DOHH2 (cell line): ENCODE data around the gene NXNL2.

Experiments
- EZH2phosphoT487 ChIP-seq: fragments of 200-600 bp; sonication (generic); IDR thresholded peaks from 2 replicates; pipeline ENCODE4 v1.6.1; 2017; ENCODE audit warnings: borderline replicate concordance, mild to moderate bottlenecking, antibody characterized with exemption, low read length, moderate library complexity, mixed read lengths
- TF ChIP-seq, protein P1 (sequence below): fragments of 200-600 bp; sonication (generic); IDR thresholded peaks from one replicate; pipeline ENCODE4 v1.5.1; 2014; ENCODE audit warnings: antibody characterized with exemption, mild to moderate bottlenecking, low read depth, low read length; ENCODE audit not compliant: poor library complexity, severe bottlenecking

DNA sequence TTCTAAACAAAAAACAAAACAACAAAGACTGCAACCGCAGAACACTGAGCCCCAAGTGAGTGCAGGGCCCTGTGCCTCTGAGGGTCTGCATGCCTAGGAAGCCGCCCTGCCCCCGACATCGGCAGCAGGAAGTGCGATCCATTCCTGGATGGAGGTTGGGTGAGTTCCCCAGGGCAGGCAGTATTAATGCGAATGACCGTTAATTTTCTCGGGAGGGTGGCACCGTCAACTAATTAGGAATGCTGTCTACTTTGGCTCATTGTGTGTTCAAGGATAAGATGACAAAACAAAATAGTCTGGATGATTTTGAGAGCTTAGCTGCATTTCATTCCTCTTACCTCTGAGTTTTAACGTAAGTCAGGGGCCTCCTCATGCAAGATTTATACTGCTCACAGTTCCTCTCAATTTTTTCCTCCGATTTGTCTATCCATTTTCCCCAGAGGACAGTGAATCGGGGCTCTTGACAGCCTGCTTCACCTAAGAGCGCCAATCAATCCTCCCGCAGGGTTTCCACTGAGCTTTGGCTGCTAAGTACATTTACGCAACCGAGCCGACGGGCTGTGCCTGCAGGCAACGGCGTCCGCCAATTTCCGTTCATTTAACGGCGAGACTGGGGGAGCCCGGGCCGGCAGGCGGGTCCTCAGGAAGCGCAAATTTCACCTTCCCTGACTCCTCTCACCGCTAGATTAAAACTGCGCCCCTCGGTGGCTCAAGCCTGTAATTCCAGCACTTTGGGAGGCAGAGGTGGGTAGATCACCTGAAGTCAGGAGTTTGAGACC, 2.9 kb upstream of the NXNL2 start:
- TF ChIP-seq, protein P1, sequence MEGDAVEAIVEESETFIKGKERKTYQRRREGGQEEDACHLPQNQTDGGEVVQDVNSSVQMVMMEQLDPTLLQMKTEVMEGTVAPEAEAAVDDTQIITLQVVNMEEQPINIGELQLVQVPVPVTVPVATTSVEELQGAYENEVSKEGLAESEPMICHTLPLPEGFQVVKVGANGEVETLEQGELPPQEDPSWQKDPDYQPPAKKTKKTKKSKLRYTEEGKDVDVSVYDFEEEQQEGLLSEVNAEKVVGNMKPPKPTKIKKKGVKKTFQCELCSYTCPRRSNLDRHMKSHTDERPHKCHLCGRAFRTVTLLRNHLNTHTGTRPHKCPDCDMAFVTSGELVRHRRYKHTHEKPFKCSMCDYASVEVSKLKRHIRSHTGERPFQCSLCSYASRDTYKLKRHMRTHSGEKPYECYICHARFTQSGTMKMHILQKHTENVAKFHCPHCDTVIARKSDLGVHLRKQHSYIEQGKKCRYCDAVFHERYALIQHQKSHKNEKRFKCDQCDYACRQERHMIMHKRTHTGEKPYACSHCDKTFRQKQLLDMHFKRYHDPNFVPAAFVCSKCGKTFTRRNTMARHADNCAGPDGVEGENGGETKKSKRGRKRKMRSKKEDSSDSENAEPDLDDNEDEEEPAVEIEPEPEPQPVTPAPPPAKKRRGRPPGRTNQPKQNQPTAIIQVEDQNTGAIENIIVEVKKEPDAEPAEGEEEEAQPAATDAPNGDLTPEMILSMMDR = no peak
- TF ChIP-seq EZH2phosphoT487 = no peak
